ENCODE data around the gene ZNF227. TPM values are rescaled to one million over a fixed set of nuclear protein-coding genes. Genes with fewer than 3 reads are reported as not detected.

ZNF227 gene
- total RNA-seq, 1 experiment from 2014 or later, result 18.5 TPM

- DNase-seq (ENCODE audit: low spot score) (no peak), ATAC-seq (no peak)
- Mint-ChIP-seq H3K27ac (no peak overlapping the region), H3K4me1 (no peaks in the 10 kb centered on the region), H3K4me3 (no peak overlapping the region), H3K27me3 (ENCODE audit: low read depth) (peaks cover 33% of the 10 kb centered on the region), H3K36me3 (peaks cover 12% of the 10 kb centered on the region), H3K9me3 (peaks cover 70% of the 10 kb centered on the region)
- POLR2A ChIA-PET, result no interaction called here
- CTCF ChIA-PET, result no interaction called here
- TF ChIP-seq RELA (CRISPR knock-in tag; IDR thresholded peaks at IDR 0.05; ENCODE audit: borderline replicate concordance) (no peak), ZNF317 (CRISPR knock-in tag; IDR thresholded peaks at IDR 0.05; ENCODE audit: borderline replicate concordance, low read depth) (no peak), STAT6 (CRISPR knock-in tag; conservative IDR thresholded peaks at IDR 0.05; ENCODE audit: low read depth) (no peak), E2F5 (CRISPR knock-in tag; IDR thresholded peaks at IDR 0.05) (no peak), SMAD4 (CRISPR knock-in tag; IDR thresholded peaks at IDR 0.05) (no peak), E2F1 (CRISPR knock-in tag; IDR thresholded peaks at IDR 0.05) (no peak), HMGXB4 (CRISPR knock-in tag; IDR thresholded peaks at IDR 0.05) (no peak), CREM (CRISPR knock-in tag; IDR thresholded peaks at IDR 0.05) (no peak), CDX4 (CRISPR knock-in tag; IDR thresholded peaks at IDR 0.05; ENCODE audit: borderline replicate concordance) (no peak), ARID4B (CRISPR knock-in tag; IDR thresholded peaks at IDR 0.05; ENCODE audit: borderline replicate concordance) (no peak), CTCF (IDR thresholded peaks at IDR 0.05) (no peak), FOXJ3 (CRISPR knock-in tag; IDR thresholded peaks at IDR 0.05; ENCODE audit: borderline replicate concordance) (no peak), ZNF219 (CRISPR knock-in tag; IDR thresholded peaks at IDR 0.05; ENCODE audit: borderline replicate concordance) (no peak), ZNF425 (CRISPR knock-in tag; conservative IDR thresholded peaks at IDR 0.05) (no peak), MAX (CRISPR knock-in tag; IDR thresholded peaks at IDR 0.05) (no peak), RORB (CRISPR knock-in tag; IDR thresholded peaks at IDR 0.05) (no peak), ATF2 (CRISPR knock-in tag; IDR thresholded peaks at IDR 0.05; ENCODE audit: borderline replicate concordance, low read depth) (no peak)
Measured at GRCh38 chr19:44190020-44190419, 22.3 kb upstream of the ZNF227 start.

All from WTC11 (cell line).